Tibial nerve (tissue), 4 donors: ENCODE results near the gene KIF1A. TPM values are rescaled to one million over a fixed set of nuclear protein-coding genes. Genes with fewer than 3 reads are reported as not detected.

Experiments used
- DNase-seq, 2 donors: peaks; one replicate each; pipeline ENCODE4 v3.0.0-alpha.2; 2019; ENCODE audit warnings: low spot score in 2 of 2
- H3K27ac ChIP-seq, 4 donors: fragments of 200-600 bp; sonication (generic) in 3 of 4; one replicate each; pipeline ENCODE4 v1.5.1; 2017 to 2019; ENCODE audit warnings: mild to moderate bottlenecking in 1 of 4
- H3K27me3 ChIP-seq, 2 donors: fragments of 200-600 bp; sonication (generic) in 1 of 2; one replicate each; pipeline versions ENCODE4 v1.5.1 to v1.6.0; 2017 to 2019
- H3K36me3 ChIP-seq, 3 donors: fragments of 200-600 bp; sonication (generic); one replicate each; pipeline ENCODE4 v1.5.1; 2018 to 2019
- H3K4me1 ChIP-seq, 4 donors: fragments of 200-600 bp; sonication (generic) in 3 of 4; one replicate each; pipeline ENCODE4 v1.5.1; 2017 to 2019
- H3K4me3 ChIP-seq, 4 donors: fragments of 200-600 bp; sonication (generic) in 3 of 4; one replicate each; pipeline ENCODE4 v1.5.1; 2017 to 2019; ENCODE audit warnings: mild to moderate bottlenecking in 1 of 4, moderate library complexity in 1 of 4
- H3K9me3 ChIP-seq, 4 donors: fragments of 200-600 bp; sonication (generic) in 3 of 4; one replicate each; pipeline ENCODE4 v1.5.1; 2017 to 2019
- EP300 ChIP-seq, 2 donors: sonication (generic); formaldehyde crosslinking; IDR thresholded peaks; one replicate each; pipeline ENCODE4 v1.6.1; 2017; ENCODE audit warnings: antibody characterized with exemption in 2 of 2, mild to moderate bottlenecking in 1 of 2
- POLR2A ChIP-seq, 2 donors: fragments of 450-650 bp; IDR thresholded peaks; one replicate each; pipeline ENCODE4 v1.6.1; 2017; ENCODE audit warnings: antibody characterized with exemption in 2 of 2, mild to moderate bottlenecking in 2 of 2, moderate library complexity in 2 of 2
- WGBS, 2 donors: methylation state at CpG; one replicate each; pipeline ENCODE4 v1.1.5; 2018; 5-methylcytosine and 5-hydroxymethylcytosine counted together
- total RNA-seq, 4 donors: library from RNA; depleted of rRNA; stranded (reverse); fragments of >200 nt; gene quantifications; one replicate each; pipeline ENCODE4 v1.1.0, GENCODE V29; 2016
- TF ChIP-seq, protein P1 (sequence below), 5 experiments: fragments of 200-600 bp in 3 of 5; fragments of 450-650 bp in 2 of 5; sonication (generic) in 3 of 5; IDR thresholded peaks; one replicate each; pipeline ENCODE4 v1.5.1; 2016 to 2019; ENCODE audit warnings: antibody characterized with exemption in 5 of 5, mild to moderate bottlenecking in 3 of 5, moderate library complexity in 2 of 5

Gene KIF1A
- total RNA-seq, 4 donors from 2014 or later = 31.9 to 82.2 (median 45.3) TPM

DNA sequence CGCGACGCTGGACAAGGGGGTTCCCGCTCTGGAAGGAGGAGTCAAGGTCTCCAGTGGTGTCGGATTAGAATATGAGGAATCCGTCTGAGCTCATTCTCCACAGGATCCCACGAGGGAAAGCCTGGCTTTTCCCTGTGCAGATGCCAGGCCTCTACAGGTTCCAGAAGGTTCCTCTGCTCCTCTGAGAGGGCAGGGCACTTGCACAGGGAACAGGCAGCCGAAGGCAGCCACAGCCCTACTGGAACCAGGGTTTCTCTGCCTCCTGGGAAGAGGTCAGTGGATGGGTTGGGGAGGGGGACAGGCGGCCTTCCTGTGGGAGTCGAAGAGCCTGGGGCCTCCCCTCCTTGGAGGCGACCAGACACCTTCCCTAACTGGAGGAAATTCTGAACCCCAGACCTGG lies 130.0 kb downstream of the KIF1A start:
- no peaks in the 10 kb centered on the region for H3K27me3 ChIP-seq
- no peak overlapping the region for H3K27ac ChIP-seq
- no peak for TF ChIP-seq POLR2A (IDR thresholded peaks at IDR 0.05)
- TF ChIP-seq EP300 (IDR thresholded peaks at IDR 0.05) = no peak
- no peaks in the 10 kb centered on the region for H3K9me3 ChIP-seq
- DNase-seq = no peak
- no peaks in the 10 kb centered on the region for H3K36me3 ChIP-seq
- H3K4me3 ChIP-seq = no peak overlapping the region
- H3K4me1 ChIP-seq = no peaks in the 10 kb centered on the region
- WGBS, 2 donors = 52 to 100% methylated on average over 1 to 5 of the region's 11 CpGs

DNA sequence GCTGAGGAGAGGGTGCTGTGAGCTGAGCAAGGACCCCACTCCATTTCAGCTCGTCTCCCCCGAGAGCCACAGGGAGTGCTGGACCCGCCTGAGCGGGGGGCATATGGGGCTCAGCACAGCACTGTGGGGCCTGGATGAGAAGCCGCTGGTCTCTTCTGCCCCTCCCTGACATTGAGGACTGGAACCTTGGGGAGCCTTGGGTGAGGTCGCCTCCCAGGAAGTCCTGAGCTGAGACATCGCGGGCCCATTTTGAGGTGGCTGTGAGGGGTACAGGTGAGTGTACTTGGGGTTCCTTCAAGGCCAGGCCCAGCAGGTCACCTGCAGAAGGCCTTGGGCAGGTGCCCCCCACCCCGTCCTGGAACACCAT lies 131.5 kb downstream of the KIF1A start:
- H3K4me1 ChIP-seq = no peaks in the 10 kb centered on the region
- no peak overlapping the region for H3K27ac ChIP-seq
- WGBS, 2 donors = 94 to 95% methylated on average over 7 to 9 of the region's 9 CpGs
- TF ChIP-seq EP300 (IDR thresholded peaks at IDR 0.05) = no peak
- no peak for TF ChIP-seq POLR2A (IDR thresholded peaks at IDR 0.05)
- TF ChIP-seq, protein P1, sequence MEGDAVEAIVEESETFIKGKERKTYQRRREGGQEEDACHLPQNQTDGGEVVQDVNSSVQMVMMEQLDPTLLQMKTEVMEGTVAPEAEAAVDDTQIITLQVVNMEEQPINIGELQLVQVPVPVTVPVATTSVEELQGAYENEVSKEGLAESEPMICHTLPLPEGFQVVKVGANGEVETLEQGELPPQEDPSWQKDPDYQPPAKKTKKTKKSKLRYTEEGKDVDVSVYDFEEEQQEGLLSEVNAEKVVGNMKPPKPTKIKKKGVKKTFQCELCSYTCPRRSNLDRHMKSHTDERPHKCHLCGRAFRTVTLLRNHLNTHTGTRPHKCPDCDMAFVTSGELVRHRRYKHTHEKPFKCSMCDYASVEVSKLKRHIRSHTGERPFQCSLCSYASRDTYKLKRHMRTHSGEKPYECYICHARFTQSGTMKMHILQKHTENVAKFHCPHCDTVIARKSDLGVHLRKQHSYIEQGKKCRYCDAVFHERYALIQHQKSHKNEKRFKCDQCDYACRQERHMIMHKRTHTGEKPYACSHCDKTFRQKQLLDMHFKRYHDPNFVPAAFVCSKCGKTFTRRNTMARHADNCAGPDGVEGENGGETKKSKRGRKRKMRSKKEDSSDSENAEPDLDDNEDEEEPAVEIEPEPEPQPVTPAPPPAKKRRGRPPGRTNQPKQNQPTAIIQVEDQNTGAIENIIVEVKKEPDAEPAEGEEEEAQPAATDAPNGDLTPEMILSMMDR (IDR thresholded peaks at IDR 0.05) = no peak
- H3K36me3 ChIP-seq = no peaks in the 10 kb centered on the region
- H3K4me3 ChIP-seq = no peak overlapping the region
- H3K27me3 ChIP-seq = peaks cover 0 to 5% of the 10 kb centered on the region in 2 donors
- no peaks in the 10 kb centered on the region for H3K9me3 ChIP-seq
- DNase-seq = no peak

DNA sequence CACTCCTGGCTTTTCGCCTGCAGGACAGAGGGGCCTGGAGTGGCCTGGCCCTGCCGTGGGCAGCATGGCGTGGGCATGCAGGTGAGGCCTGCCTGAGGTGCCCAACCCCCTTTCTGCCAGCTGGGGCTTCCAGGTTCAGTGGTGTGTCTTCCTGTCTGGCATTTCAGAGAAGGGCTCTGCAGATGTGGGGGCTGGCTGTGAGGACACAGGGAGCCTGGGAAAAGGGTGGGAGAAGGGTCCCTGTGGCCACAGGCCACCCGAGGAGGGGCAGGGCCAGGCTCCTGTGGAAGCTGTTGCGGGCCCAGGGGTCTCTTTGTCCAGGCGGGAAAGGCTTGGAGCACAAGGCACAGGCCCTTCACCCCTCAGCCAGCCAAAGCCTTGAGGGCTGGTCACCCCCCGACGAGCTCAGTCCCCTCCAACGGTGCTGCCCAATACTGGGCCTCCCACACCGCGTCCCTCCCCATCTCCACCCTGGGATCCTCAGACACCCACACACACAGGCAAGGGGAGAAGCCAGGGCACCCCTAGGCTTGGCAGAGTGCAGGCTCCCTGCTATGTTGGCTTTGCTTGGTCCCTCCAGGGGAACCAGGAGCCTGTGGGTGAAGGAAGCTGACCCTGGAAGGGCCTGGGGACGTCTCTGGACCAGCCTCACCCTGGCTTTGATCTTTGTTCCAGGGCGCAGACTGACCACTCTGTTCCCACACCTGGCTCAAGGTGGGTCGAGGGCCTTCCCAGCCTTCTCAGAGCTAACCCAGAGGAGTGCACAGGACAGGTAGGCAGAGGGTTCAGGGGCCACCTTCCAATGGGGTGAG lies 132.1 kb downstream of the KIF1A start:
- Histone ChIP-seq H3K27me3 (peaks cover 0 to 5% of the 10 kb centered on the region in 2 donors), H3K9me3 (no peaks in the 10 kb centered on the region), H3K4me1 (no peaks in the 10 kb centered on the region), H3K4me3 (no peak overlapping the region), H3K36me3 (no peaks in the 10 kb centered on the region), H3K27ac (no peak overlapping the region)
- WGBS, 2 donors = 84 to 93% methylated on average over 11 of the region's 14 CpGs
- no peak for DNase-seq
- TF ChIP-seq EP300 (IDR thresholded peaks at IDR 0.05) (no peak), POLR2A (IDR thresholded peaks at IDR 0.05) (no peak)
- TF ChIP-seq, protein P1 (IDR thresholded peaks at IDR 0.05) = no peak

DNA sequence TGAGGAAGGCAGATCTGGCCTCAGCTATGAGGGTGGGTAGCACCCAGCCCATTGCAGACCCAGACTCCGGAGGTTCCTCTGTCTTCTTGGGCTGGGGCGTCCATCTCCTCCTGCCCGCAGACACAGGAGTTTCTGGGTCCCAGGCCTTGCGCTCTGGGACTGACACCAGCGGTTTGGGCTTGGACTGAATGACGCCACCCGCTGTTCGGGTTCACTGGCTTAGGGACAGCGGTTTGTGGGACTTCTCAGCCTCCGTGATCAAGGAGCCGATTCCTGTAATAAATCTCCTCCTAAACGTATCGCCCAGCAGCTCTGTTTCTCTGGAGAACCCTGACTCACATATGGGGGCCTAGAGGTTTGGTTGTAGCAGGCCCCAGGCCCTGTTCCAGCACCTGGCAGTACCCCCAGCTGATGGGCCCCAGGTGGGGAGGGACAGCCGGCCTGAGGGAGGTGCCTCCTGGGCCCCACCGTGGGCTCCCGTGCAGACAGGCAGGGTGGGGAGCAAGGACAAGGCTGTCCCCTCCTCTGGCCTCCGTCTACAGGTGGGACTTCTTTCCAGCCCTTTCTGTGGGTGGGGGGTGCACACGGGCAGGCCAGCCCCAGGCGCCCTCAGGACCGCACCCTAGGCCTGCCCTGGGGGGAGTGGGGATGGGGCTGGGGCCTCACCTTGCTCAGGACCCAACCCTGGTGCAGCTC lies 132.8 kb downstream of the KIF1A start:
- Histone ChIP-seq H3K36me3 (no peaks in the 10 kb centered on the region), H3K27me3 (peaks cover 0 to 5% of the 10 kb centered on the region in 2 donors), H3K4me1 (no peaks in the 10 kb centered on the region), H3K4me3 (no peak overlapping the region), H3K27ac (no peak overlapping the region), H3K9me3 (no peaks in the 10 kb centered on the region)
- WGBS, 2 donors = 82 to 83% methylated on average over 15 to 19 of the region's 20 CpGs
- no peak for DNase-seq
- TF ChIP-seq EP300 (IDR thresholded peaks at IDR 0.05) = no peak
- TF ChIP-seq, protein P1 (IDR thresholded peaks at IDR 0.05) = no peak
- no peak for TF ChIP-seq POLR2A (IDR thresholded peaks at IDR 0.05)

DNA sequence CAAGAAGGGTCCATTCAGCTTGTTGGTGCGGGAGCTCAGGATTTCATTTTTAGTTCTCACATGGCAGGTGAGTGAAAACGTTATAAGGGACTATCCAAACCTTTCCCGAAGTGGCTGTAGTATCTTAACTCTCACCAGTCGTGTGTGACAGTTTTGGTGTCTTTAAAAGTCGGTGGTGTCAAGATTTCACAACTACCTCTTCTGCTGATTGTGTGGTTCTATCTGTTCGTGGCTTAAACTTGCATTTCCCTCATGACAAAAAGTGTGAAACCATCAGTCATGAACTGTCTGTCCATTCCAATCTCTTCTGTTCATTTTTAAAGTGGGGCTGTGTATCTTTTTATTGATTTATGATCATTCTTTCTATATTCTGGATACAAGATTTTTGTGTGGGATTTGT lies 133.6 kb downstream of the KIF1A start:
- WGBS, 2 donors = 72 to 76% methylated on average over 6 of the region's 6 CpGs
- no peaks in the 10 kb centered on the region for H3K9me3 ChIP-seq
- no peaks in the 10 kb centered on the region for H3K4me1 ChIP-seq
- no peak overlapping the region for H3K4me3 ChIP-seq
- H3K27ac ChIP-seq = no peak overlapping the region
- DNase-seq = no peak
- TF ChIP-seq, protein P1 (IDR thresholded peaks at IDR 0.05) = no peak
- TF ChIP-seq EP300 (IDR thresholded peaks at IDR 0.05) (no peak), POLR2A (IDR thresholded peaks at IDR 0.05) (no peak)
- H3K36me3 ChIP-seq = no peaks in the 10 kb centered on the region
- peaks cover 0 to 5% of the 10 kb centered on the region in 2 donors for H3K27me3 ChIP-seq
